Skeletal muscle satellite cell (primary cell): Measurements from ENCODE around the gene TBC1D16.

ENCODE experiments used
- H3K27me3 ChIP-seq: 2 replicates; pipeline ENCODE4 v1.7.0; 2013; ENCODE audit warnings: low read length; ENCODE audit not compliant: control insufficient read depth, insufficient read depth
- H3K36me3 ChIP-seq: 2 replicates; pipeline ENCODE4 v1.7.0; 2013; ENCODE audit warnings: mild to moderate bottlenecking, control low read depth, low read length; ENCODE audit not compliant: insufficient read depth
- H3K4me1 ChIP-seq: 2 replicates; pipeline ENCODE4 v1.7.0; 2013; ENCODE audit warnings: low read length; ENCODE audit not compliant: control insufficient read depth, insufficient read depth
- H3K4me2 ChIP-seq: 2 replicates; pipeline ENCODE4 v1.7.0; 2013; ENCODE audit warnings: mild to moderate bottlenecking, low read length
- H3K4me3 ChIP-seq: 2 replicates; pipeline ENCODE4 v1.7.0; 2013; ENCODE audit warnings: low read length
- H3K9ac ChIP-seq: 2 replicates; pipeline ENCODE4 v1.7.0; 2013; ENCODE audit warnings: mild to moderate bottlenecking, low read depth, low read length, moderate library complexity
- H3K9me3 ChIP-seq: replicated peaks from 2 replicates; pipeline ENCODE4 v1.7.0; 2013; ENCODE audit warnings: mild to moderate bottlenecking, control low read depth, low read length

The TBC1D16 gene

GRCh38 chr17:79981661-79982101, 54.0 kb downstream of the TBC1D16 start:
- Histone ChIP-seq H3K4me1 (peaks cover 12% of the 10 kb centered on the region), H3K36me3 (peaks cover 10% of the 10 kb centered on the region), H3K4me2 (no peak overlapping the region), H3K9ac (no peak overlapping the region), H3K27me3 (no peaks in the 10 kb centered on the region), H3K9me3 (no peaks in the 10 kb centered on the region), H3K4me3 (no peak overlapping the region)

- Histone ChIP-seq H3K9me3 (no peaks in the 10 kb centered on the region), H3K36me3 (peaks cover 10% of the 10 kb centered on the region), H3K4me2 (no peak overlapping the region), H3K27me3 (no peaks in the 10 kb centered on the region), H3K4me3 (no peak overlapping the region), H3K4me1 (peaks cover 6% of the 10 kb centered on the region), H3K9ac (no peak overlapping the region)
Observed at GRCh38 chr17:79981090-79981489, 54.6 kb downstream of the TBC1D16 start.

- H3K36me3 ChIP-seq = peaks cover 10% of the 10 kb centered on the region
- H3K4me3 ChIP-seq = no peak overlapping the region
- no peaks in the 10 kb centered on the region for H3K9me3 ChIP-seq
- H3K27me3 ChIP-seq = no peaks in the 10 kb centered on the region
- no peak overlapping the region for H3K4me2 ChIP-seq
- no peak overlapping the region for H3K9ac ChIP-seq
- H3K4me1 ChIP-seq = peaks cover 5% of the 10 kb centered on the region
Observed at GRCh38 chr17:79980246-79981043, 55.2 kb downstream of the TBC1D16 start.

- Histone ChIP-seq H3K4me3 (no peak overlapping the region), H3K9me3 (no peaks in the 10 kb centered on the region), H3K36me3 (peaks cover 10% of the 10 kb centered on the region), H3K9ac (no peak overlapping the region), H3K27me3 (no peaks in the 10 kb centered on the region), H3K4me2 (no peak overlapping the region), H3K4me1 (peaks cover 5% of the 10 kb centered on the region)
Observed at GRCh38 chr17:79979816-79980215, 55.9 kb downstream of the TBC1D16 start.

- no peak overlapping the region for H3K4me2 ChIP-seq
- no peaks in the 10 kb centered on the region for H3K9me3 ChIP-seq
- peaks cover 10% of the 10 kb centered on the region for H3K36me3 ChIP-seq
- H3K27me3 ChIP-seq = no peaks in the 10 kb centered on the region
- no peak overlapping the region for H3K9ac ChIP-seq
- peaks cover 5% of the 10 kb centered on the region for H3K4me1 ChIP-seq
- no peak overlapping the region for H3K4me3 ChIP-seq
Observed at GRCh38 chr17:79979221-79979741, 56.4 kb downstream of the TBC1D16 start.

GRCh38 chr17:79978548-79978855, 57.2 kb downstream of the TBC1D16 start:
- Histone ChIP-seq H3K9me3 (no peaks in the 10 kb centered on the region), H3K4me1 (peaks cover 4% of the 10 kb centered on the region), H3K9ac (no peak overlapping the region), H3K4me3 (no peak overlapping the region), H3K27me3 (no peaks in the 10 kb centered on the region), H3K36me3 (peaks cover 10% of the 10 kb centered on the region), H3K4me2 (no peak overlapping the region)

GRCh38 chr17:79977708-79978547, 57.7 kb downstream of the TBC1D16 start:
- Histone ChIP-seq H3K4me2 (no peak overlapping the region), H3K36me3 (peaks cover 10% of the 10 kb centered on the region), H3K9ac (no peak overlapping the region), H3K4me1 (no peaks in the 10 kb centered on the region), H3K27me3 (no peaks in the 10 kb centered on the region), H3K9me3 (no peaks in the 10 kb centered on the region), H3K4me3 (no peak overlapping the region)

GRCh38 chr17:79977161-79977631, 58.5 kb downstream of the TBC1D16 start:
- H3K27me3 ChIP-seq = no peaks in the 10 kb centered on the region
- no peaks in the 10 kb centered on the region for H3K9me3 ChIP-seq
- no peak overlapping the region for H3K4me3 ChIP-seq
- no peaks in the 10 kb centered on the region for H3K4me1 ChIP-seq
- no peak overlapping the region for H3K4me2 ChIP-seq
- H3K36me3 ChIP-seq = peaks cover 13% of the 10 kb centered on the region
- H3K9ac ChIP-seq = no peak overlapping the region

GRCh38 chr17:79976451-79976850, 59.2 kb downstream of the TBC1D16 start:
- H3K4me3 ChIP-seq = no peak overlapping the region
- no peak overlapping the region for H3K9ac ChIP-seq

GRCh38 chr17:79975498-79976134, 60.1 kb downstream of the TBC1D16 start:
- Histone ChIP-seq H3K27me3 (no peaks in the 10 kb centered on the region), H3K4me3 (no peak overlapping the region), H3K9me3 (no peaks in the 10 kb centered on the region), H3K9ac (no peak overlapping the region), H3K4me2 (no peak overlapping the region), H3K4me1 (no peaks in the 10 kb centered on the region), H3K36me3 (peaks cover 13% of the 10 kb centered on the region)

More at GRCh38 chr17:79976451-79976850, 59.2 kb downstream of the TBC1D16 start:
- H3K27me3 ChIP-seq = no peaks in the 10 kb centered on the region
- no peaks in the 10 kb centered on the region for H3K9me3 ChIP-seq
- no peak overlapping the region for H3K4me2 ChIP-seq
- peaks cover 13% of the 10 kb centered on the region for H3K36me3 ChIP-seq
- no peaks in the 10 kb centered on the region for H3K4me1 ChIP-seq
